ENCODE results near the gene CPVL.

DNA sequence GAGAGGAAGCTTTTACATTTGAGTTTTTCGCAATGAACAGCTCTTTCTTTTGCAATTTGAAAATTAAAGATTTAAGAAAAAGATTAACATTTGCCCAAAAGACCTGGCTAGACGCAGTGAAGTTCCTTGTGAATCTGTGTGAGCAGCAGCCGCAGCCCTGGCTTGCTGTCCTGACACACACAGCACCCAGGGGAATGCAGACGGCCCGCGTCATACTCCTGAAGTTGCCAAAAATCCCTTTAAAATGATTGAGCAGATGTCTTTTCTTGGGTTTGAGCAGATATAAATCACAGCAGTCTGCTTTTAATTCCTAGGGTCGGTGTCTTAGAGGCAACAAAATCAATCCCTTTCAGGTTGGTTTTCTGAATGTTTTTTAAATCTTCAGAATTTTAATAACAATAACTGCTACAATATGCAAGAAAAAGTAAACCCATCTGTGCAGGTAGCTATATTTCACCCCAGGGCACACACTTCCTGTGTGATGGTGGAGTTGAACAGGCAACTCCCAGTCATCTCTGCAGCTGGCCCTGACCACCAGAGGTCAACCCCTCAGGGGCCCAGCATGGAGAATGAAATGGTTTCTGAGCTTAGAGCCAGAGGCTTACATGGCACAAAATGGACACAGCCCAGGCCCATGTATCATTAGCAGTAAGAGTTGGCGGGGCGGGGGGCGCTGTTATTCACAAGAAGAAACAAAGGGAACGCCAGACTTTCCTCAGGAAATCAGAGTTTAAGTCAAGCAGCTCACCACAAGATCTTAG lies 156.0 kb downstream of the CPVL start:
- TF ChIP-seq, protein P1, sequence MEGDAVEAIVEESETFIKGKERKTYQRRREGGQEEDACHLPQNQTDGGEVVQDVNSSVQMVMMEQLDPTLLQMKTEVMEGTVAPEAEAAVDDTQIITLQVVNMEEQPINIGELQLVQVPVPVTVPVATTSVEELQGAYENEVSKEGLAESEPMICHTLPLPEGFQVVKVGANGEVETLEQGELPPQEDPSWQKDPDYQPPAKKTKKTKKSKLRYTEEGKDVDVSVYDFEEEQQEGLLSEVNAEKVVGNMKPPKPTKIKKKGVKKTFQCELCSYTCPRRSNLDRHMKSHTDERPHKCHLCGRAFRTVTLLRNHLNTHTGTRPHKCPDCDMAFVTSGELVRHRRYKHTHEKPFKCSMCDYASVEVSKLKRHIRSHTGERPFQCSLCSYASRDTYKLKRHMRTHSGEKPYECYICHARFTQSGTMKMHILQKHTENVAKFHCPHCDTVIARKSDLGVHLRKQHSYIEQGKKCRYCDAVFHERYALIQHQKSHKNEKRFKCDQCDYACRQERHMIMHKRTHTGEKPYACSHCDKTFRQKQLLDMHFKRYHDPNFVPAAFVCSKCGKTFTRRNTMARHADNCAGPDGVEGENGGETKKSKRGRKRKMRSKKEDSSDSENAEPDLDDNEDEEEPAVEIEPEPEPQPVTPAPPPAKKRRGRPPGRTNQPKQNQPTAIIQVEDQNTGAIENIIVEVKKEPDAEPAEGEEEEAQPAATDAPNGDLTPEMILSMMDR (IDR thresholded peaks at IDR 0.05; ENCODE audit: low read depth, low read length) = no peak
- no peak for TF ChIP-seq EZH2phosphoT487 (IDR thresholded peaks at IDR 0.05; ENCODE audit: low read depth)

Measured in OCI-LY3 (cell line).